HL-60/S4 treated with phorbol 12-myristate 13-acetate at 8.2 ng/mL for 4 days and 3 days (cell line): ENCODE results near the gene YAP1.

Experiments used
- in situ Hi-C: fragments of 300-500 bp; cut with MboI; formaldehyde crosslinking; loops from 2 replicates; pipeline ENCODE4 v1.15.0; 2022; ENCODE audit warnings: low sequenced_read_pairs

Gene YAP1

GRCh38 chr11:102116453-102117205 is 6.4 kb downstream of the YAP1 start:
- in situ Hi-C loops, result no loop called here

GRCh38 chr11:102117472-102118113 is 7.3 kb downstream of the YAP1 start:
- in situ Hi-C loops, result no loop called here

GRCh38 chr11:102118937-102119336 is 8.7 kb downstream of the YAP1 start:
- in situ Hi-C loops, result no loop called here

GRCh38 chr11:102119997-102120396 is 9.8 kb downstream of the YAP1 start:
- in situ Hi-C loops, result no loop called here

- in situ Hi-C loops, result no loop called here
These were observed 10.3 kb downstream of the YAP1 start for GRCh38 chr11:102120437-102120973.

GRCh38 chr11:102121329-102121728 is 11.1 kb downstream of the YAP1 start:
- in situ Hi-C loops, result no loop called here

GRCh38 chr11:102134597-102134996 is 24.4 kb downstream of the YAP1 start:
- in situ Hi-C loops, result no loop called here

GRCh38 chr11:102135256-102135655 is 25.0 kb downstream of the YAP1 start:
- in situ Hi-C loops, result no loop called here

- in situ Hi-C loops, result no loop called here
These were observed 28.0 kb downstream of the YAP1 start for GRCh38 chr11:102138223-102138622.

- in situ Hi-C loops, result no loop called here
These were observed 28.4 kb downstream of the YAP1 start for GRCh38 chr11:102138670-102139069.

GRCh38 chr11:102139081-102139498 is 28.8 kb downstream of the YAP1 start:
- in situ Hi-C loops, result no loop called here

- in situ Hi-C loops, result no loop called here
These were observed 32.1 kb downstream of the YAP1 start for GRCh38 chr11:102142333-102142732.

- in situ Hi-C loops, result no loop called here
These were observed 33.6 kb downstream of the YAP1 start for GRCh38 chr11:102143867-102144266.

GRCh38 chr11:102144357-102145355 is 34.4 kb downstream of the YAP1 start:
- in situ Hi-C loops, result no loop called here

- in situ Hi-C loops, result no loop called here
These were observed 36.8 kb downstream of the YAP1 start for GRCh38 chr11:102147015-102147414.

- in situ Hi-C loops, result no loop called here
These were observed 37.4 kb downstream of the YAP1 start for GRCh38 chr11:102147632-102148031.

GRCh38 chr11:102148059-102148458 is 37.8 kb downstream of the YAP1 start:
- in situ Hi-C loops, result no loop called here

GRCh38 chr11:102151784-102152525 is 41.7 kb downstream of the YAP1 start:
- in situ Hi-C loops, result no loop called here

- in situ Hi-C loops, result no loop called here
These were observed 42.8 kb downstream of the YAP1 start for GRCh38 chr11:102153082-102153481.

GRCh38 chr11:102154806-102155205 is 44.6 kb downstream of the YAP1 start:
- in situ Hi-C loops, result no loop called here
